GM12873 (cell line): Measurements from ENCODE around the gene UNC79.

ENCODE experiments used
- CTCF ChIP-seq: IDR thresholded peaks from 2 replicates; pipeline ENCODE4 v1.5.1; 2012; ENCODE audit warnings: low read depth, mild to moderate bottlenecking, moderate library complexity, low read length, control low read depth; ENCODE audit not compliant: insufficient read depth; ENCODE audit errors: missing control alignments

The UNC79 gene

GRCh38 chr14:93686268-93686667 lies 255.5 kb downstream of the UNC79 start:
- no peak for TF ChIP-seq CTCF

GRCh38 chr14:93688239-93688666 lies 257.5 kb downstream of the UNC79 start:
- TF ChIP-seq CTCF = no peak

GRCh38 chr14:93688820-93689219 lies 258.1 kb downstream of the UNC79 start:
- no peak for TF ChIP-seq CTCF

- TF ChIP-seq CTCF = no peak
These were observed 259.4 kb downstream of the UNC79 start for GRCh38 chr14:93690146-93690545.

- peak; percentile 4 for TF ChIP-seq CTCF
These were observed 260.5 kb downstream of the UNC79 start for GRCh38 chr14:93691042-93691780.

GRCh38 chr14:93693914-93694313 lies 263.2 kb downstream of the UNC79 start:
- no peak for TF ChIP-seq CTCF

GRCh38 chr14:93700928-93701327 lies 270.2 kb downstream of the UNC79 start:
- no peak for TF ChIP-seq CTCF
